Right ventricle myocardium inferior (tissue), 1 donor: ENCODE results near the gene DGKG. TPM values are rescaled to one million over a fixed set of nuclear protein-coding genes. Genes with fewer than 3 reads are reported as not detected.
A peak's percentile ranks its signal among the peaks of the same experiment; 100 is the strongest.

Experiments
- ATAC-seq: fragments of 200-7000 bp; cut with Tn5 transposase; one replicate; pipeline ENCODE4 v1.9.1; 2020; ENCODE audit warnings: mild to moderate bottlenecking, moderate library complexity
- DNase-seq: peaks from one replicate; pipeline ENCODE4 v3.0.0; 2021; ENCODE audit errors: missing footprints
- intact Hi-C: fragments of 100-400 bp; cut with DNase I; formaldehyde crosslinking; loops from one replicate; pipeline ENCODE4 v1.11.0; 2022
- total RNA-seq: library from RNA; stranded (reverse); fragmentation: NEBNext Ultra II Directional; extraction: Animal tissue kit (Norgen Biotek cat#: 25700); gene quantifications from one replicate; pipeline ENCODE4 v1.2.1, GENCODE V29; 2021
- donor health status: DM: no; HTN: yes; CAD: no; lungs with severe emphysema.

Gene DGKG
- total RNA-seq, 1 donor from 2014 or later, result 31.1 TPM

GRCh38 chr3:186198442-186198841 is 163.6 kb downstream of the DGKG start:
- ATAC-seq (no peak), DNase-seq (no peak)
- intact Hi-C loops, result no loop called here

GRCh38 chr3:186194451-186194811 is 167.6 kb downstream of the DGKG start:
- intact Hi-C loops, result no loop called here
- no peak for DNase-seq
- no peak for ATAC-seq

DNA sequence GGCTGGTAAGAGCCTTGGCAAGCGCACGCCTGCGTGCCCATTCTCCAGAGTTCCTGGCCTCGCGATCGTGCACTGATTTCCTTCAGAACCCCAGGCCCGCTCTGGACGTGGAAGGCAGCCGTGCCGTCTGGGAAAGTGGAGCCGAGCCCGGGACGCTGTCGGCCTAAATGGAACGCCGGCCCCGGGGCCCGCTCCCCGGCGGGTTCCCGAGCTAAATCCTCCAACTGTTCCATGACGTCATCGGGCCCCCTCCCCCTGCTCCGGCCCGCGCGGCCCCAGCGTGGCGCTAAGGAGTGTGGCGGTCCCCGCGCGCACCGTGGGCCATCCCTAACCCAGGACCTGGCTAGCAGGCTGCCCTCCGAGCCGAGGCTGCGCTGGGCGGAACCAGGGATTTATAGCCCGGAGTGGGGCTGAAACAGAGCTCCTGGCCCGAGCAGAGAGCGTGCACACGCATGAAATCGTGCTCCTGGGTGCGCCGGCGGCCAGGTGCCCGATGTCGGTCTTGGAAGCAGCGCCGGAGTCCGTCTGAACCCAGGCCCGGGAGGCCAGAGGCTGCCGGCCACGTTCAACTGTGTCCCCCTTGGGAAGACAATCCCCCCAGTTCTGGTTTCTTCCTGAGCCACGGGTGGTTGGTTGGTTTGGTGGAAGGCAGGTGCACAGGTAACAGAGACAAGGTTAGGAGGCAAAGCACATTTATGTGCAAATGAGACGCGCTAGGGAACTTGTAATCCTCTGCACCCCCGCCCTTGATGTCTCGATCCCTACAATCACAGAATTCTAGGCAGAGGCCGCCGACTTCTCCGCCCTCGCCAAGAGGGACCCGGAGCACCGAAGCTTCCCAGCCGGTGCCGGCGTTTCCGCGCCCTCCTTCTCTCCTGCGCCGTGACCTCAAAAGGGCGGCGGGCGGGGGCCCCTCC is 168.2 kb downstream of the DGKG start:
- intact Hi-C loops, result no loop called here
- DNase-seq (no peak), ATAC-seq (peak; percentile 38)

DNA sequence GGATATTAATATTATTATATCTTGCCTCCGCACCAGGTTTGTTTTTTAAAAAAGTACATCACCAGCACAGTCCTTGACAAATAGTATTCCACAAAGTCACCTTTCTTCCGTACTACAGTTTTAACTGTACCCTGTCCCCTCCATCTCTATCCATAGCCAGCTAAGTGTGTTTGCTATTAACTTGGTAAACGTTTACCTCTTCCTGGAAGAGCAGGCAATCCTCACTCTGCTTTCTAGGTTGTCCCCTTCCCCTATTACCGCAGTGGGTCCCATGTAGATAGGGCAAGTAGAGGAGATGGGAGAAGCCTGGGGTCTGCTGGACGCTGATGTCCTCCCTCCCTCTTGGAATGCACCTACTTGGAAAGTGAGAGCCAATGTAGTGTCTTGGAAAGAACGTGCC is 169.2 kb downstream of the DGKG start:
- intact Hi-C loops, result no loop called here
- DNase-seq (no peak), ATAC-seq (no peak)

GRCh38 chr3:186189492-186189891 is 172.5 kb downstream of the DGKG start:
- DNase-seq (no peak), ATAC-seq (no peak)
- intact Hi-C loops, result no loop called here

DNA sequence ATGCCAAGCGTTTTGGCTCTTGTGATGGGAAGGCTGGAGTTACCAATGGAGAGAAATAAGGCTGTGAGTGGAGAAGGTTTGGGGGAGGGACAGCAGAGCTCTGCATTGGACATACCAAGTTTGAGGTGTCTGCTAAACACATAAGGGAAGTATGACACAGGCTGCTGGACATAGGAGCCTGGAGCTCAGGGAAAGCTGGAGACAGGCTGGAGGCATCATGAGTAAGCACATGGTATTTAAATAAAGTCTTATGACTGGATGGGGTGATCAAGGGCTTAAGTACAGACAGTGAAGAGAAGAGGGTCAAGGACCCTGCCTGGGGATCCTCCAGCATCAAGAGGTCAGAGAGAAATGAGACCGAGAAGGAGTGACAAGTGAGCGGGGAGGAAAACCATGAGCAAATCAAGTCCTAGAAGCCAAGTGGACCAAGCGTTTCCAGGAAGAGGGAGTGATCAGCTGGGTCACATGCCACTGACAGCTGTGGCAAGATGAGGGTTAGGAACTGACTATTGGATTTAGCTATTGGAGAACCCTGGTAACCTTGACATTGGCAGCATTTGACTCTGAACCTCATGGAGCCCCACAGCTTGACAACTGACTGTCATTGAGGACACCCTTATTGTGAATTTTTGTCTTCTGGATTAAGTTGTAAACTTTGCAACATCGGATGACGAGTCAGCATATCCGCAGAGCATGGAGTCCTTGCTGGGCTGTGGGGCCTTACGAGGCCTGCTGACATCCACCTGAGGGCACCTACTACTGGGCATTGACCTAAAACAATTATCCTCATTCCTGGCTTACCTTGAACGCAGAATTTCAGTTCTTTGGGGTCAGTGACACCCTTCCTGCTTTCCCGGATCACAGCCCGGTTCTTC is 174.4 kb downstream of the DGKG start:
- DNase-seq, result no peak
- intact Hi-C loops, result no loop called here
- no peak for ATAC-seq

- DNase-seq (no peak), ATAC-seq (peak; percentile 65)
These were observed 176.7 kb downstream of the DGKG start for GRCh38 chr3:186185194-186185787.

DNA sequence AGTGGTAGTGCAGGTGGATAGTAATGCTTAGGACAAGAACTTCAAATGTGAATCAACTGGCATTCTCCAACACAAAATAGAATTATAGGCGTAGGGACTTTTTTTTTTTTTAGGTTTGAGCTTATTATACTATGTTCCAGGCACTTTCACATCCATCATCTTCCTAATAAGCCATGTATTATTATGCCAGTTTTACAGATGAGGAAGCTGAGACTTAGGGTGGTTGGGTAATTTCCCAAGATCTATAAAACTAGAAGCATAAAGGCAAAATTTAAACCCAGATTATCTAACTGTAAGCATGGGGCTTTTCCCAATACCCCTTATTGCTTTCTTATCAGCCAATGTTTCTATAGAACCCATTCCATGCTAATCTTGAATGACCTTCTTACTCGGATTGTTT is 178.0 kb downstream of the DGKG start:
- intact Hi-C loops, result no loop called here
- DNase-seq (no peak), ATAC-seq (no peak)

More at GRCh38 chr3:186185194-186185787, 176.7 kb downstream of the DGKG start:
- intact Hi-C loops, result no loop called here

- intact Hi-C loops, result no loop called here
- DNase-seq (no peak), ATAC-seq (no peak)
These were observed 179.2 kb downstream of the DGKG start for GRCh38 chr3:186182850-186183249.

DNA sequence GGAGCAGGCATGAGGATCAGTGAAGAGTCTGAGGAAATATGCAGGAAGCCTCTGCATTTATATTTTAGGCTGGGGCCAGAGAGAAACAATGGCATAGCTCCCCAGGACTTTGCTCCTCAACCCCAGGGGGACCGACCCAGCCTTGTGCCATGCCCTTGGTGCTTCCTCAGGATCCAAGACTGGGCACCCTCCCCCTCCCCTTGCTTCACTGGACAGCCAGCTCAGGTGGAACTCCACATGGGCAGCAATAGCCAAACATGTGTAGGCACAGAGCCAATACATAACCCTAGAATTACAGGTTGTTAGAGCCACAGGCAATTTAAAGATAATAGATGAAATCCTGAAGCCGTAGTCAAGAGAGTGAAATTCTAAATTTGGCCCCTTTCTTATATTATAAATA is 180.1 kb downstream of the DGKG start:
- DNase-seq, result no peak
- intact Hi-C loops, result no loop called here
- no peak for ATAC-seq

GRCh38 chr3:186180891-186181481 is 181.0 kb downstream of the DGKG start:
- ATAC-seq (no peak), DNase-seq (no peak)
- intact Hi-C loops, result no loop called here

DNA sequence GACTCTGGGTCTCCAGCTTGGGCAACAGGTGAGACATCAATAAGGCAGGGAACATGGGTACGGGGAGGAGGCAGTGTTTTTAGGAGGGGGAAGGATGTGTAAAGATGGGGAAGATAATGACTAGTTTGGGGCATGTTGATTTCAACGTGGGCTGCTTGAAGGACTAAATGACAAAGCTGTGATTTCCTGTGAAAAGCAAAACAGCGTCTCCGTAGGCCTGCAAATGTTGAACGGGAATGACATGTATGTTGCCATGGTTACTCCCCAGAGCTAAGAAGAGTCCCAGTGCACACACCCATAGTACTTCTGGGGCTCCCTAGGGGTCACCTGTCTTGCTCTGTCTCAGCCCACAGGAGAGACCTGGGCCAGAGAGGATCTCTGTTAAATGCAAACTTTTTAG is 181.9 kb downstream of the DGKG start:
- ATAC-seq, result no peak

GRCh38 chr3:186178412-186178811 is 183.6 kb downstream of the DGKG start:
- no peak for ATAC-seq
- no peak for DNase-seq
- intact Hi-C loops, result no loop called here

More for the DNA sequence above, 181.9 kb downstream of the DGKG start:
- DNase-seq, result no peak
- intact Hi-C loops, result no loop called here

DNA sequence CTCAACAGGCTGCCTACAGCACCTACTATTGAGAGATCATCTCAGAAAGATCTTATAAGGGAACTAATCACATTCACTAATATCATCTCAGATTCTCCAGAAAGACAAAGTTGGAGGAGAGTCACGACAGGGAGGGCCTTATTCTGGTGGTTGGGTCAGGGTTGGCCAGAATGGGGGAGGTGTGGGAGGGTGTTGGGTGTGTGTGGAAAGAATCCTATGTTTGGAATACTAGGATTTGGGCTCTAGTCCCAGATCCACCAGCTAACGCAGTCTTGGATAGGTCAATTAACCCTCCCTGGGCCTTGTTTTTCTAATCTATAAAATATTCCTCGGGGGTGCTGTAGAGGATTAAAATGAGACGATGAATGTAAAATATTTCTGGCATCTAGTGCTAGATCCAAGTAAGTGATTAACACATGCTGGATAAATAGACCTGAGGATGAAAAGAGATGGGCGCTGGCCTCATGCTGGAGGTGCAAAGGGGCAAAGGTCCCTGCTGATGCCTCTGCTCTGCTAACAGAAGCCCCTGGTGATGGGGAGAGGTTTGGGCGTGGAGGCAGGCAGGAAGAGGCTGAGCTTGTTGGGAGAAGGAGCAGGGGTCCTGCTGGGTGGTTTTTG is 185.6 kb downstream of the DGKG start:
- DNase-seq (no peak), ATAC-seq (no peak)
- intact Hi-C loops, result no loop called here

DNA sequence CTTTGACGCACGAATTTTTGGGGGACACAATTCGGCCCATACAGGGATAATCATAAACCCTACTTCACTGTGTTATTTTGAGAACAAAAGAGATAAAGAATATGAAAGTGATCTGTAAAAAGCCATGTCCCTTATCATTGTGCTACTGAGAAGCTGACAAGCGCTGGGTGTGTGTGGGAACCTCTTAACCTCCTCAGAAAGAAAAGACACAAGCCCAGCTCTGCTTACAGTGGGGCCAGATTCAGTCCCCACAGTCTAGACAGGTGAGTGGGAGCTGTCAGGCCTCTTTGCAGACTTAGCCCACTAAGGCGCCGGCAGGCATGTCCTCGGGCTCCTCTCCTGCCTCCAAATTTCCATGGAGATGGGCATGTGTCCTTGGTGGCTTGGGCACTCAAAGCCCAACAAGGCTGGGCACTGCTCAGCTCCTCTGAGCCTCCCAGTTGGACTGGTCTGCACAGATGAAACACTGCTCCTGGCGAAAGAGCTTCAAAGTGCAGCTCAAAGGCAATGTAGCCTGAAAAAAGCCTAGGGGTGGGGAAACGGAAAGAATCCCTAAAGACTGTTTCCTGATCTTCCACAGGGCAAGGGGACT is 188.7 kb downstream of the DGKG start:
- intact Hi-C loops, result no loop called here
- DNase-seq, result no peak
- ATAC-seq, result no peak

DNA sequence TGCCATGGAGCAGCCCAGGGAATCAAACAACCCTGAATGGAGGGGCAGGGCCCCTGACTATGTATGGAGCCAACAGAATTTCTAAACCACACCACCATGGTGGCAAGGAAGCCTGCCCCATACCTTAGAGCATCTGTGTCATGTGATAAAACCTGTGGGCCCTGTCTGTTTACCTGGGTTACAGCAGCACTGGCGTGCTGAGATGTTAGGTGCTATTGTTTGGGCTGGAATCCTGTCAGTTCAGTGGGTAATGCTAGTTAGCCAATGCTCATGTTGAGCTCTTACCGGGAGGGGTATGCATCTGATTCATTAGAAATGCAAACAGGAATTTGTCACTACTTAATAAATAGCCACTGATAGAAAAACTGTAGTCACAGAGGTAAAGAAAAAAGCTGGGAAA is 189.7 kb downstream of the DGKG start:
- intact Hi-C loops, result no loop called here
- no peak for ATAC-seq
- DNase-seq, result no peak

DNA sequence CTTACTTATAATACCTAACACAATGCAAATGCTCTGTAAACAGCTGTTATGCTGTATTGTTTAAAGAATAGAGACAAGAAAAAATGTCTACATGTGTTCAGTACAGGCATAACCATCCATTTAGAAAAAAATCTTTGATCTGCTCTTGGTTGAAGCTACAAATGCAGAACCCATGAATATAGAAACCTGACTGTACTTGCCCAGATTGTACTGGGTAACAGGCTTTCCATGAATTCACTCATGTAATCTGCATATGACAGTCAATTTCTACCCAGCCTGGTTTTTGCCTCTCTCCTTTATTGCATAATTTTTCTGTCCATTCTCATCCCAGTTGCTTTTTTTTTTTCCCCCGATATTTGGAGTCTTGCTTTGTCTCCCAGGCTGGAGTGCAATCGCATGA is 190.5 kb downstream of the DGKG start:
- ATAC-seq (no peak), DNase-seq (no peak)
- intact Hi-C loops, result no loop called here

DNA sequence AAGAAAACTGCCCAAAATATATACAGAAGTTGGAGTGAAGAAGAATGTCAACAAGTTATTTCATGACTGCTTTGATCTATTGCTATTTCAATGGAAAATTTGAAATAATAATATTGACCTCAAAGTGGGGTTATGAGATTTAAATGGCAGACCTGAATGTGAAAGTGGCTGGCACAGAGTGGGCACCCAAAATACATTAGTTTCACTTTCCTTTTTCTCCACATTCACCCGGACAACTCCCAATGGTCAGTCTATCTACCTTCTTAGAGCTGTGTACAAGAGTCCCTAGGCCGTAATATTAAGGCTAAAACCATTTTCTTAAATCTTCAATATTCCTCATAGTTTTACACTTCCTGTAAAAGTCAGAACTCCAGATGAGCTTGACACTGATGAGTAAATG is 191.5 kb downstream of the DGKG start:
- intact Hi-C loops, result no loop called here
- no peak for ATAC-seq

More for the DNA sequence above, 191.5 kb downstream of the DGKG start:
- DNase-seq, result no peak
